H1 (cell line): Measurements from ENCODE around the gene XPO6. TPM values are rescaled to one million over a fixed set of nuclear protein-coding genes. Genes with fewer than 3 reads are reported as not detected.

ENCODE experiments used
- CTCF ChIA-PET: fragments of 300-600 bp; sonication (Branson Sonifier 250); formaldehyde crosslinking; loops from one replicate; lab custom pipeline; 2021; ENCODE audit not compliant: partially characterized antibody; lab: Charles Lee
- POLR2A ChIA-PET: fragments of 300-600 bp; sonication (Branson Sonifier 250); formaldehyde crosslinking; loops from one replicate; lab custom pipeline; 2021; ENCODE audit warnings: inconsistent platforms; ENCODE audit not compliant: partially characterized antibody; lab: Charles Lee
- DNase-seq, 2 experiments: peaks; one replicate each; pipeline versions ENCODE4 v3.0.0 to v3.0.0-alpha.2; 2010 to 2022; ENCODE audit warnings: low spot score in 2 of 2, low read depth in 1 of 2, mixed read lengths in 1 of 2
- FAIRE-seq: peaks from 2 replicates; lab custom pipeline; 2011; peaks lifted over from hg19 to GRCh38; lab: Jason Lieb, UNC
- H2AFZ ChIP-seq: 2 replicates; pipeline ENCODE4 v1.8.1; 2012; ENCODE audit warnings: low read length, inconsistent platforms
- H2AK5ac ChIP-seq: 2 replicates; pipeline ENCODE4 v1.6.1; 2013; ENCODE audit warnings: low read depth, low read length
- H2BK120ac ChIP-seq: replicated peaks from 2 replicates; pipeline ENCODE3; 2013; ENCODE audit warnings: low read depth, low read length, inconsistent platforms
- H2BK12ac ChIP-seq: 2 replicates; pipeline ENCODE4 v1.6.1; 2013; ENCODE audit warnings: low read depth, low read length
- H2BK15ac ChIP-seq: 2 replicates; pipeline ENCODE4 v1.6.1; 2013; ENCODE audit warnings: low read length
- H2BK20ac ChIP-seq: 2 replicates; pipeline ENCODE4 v1.6.1; 2013; ENCODE audit warnings: low read length
- H2BK5ac ChIP-seq: 2 replicates; pipeline ENCODE4 v1.6.1; 2013; ENCODE audit warnings: low read depth, low read length
- H3K14ac ChIP-seq: 2 replicates; pipeline ENCODE4 v1.6.1; 2013; ENCODE audit warnings: inconsistent platforms; ENCODE audit not compliant: insufficient read length
- H3K18ac ChIP-seq: 2 replicates; pipeline ENCODE4 v1.6.1; 2013; ENCODE audit warnings: low read length; ENCODE audit errors: extremely low read depth
- H3K23ac ChIP-seq: 2 replicates; pipeline ENCODE4 v1.6.1; 2013; ENCODE audit warnings: inconsistent platforms; ENCODE audit not compliant: insufficient read length
- H3K23me2 ChIP-seq: 2 replicates; pipeline ENCODE4 v1.6.1; 2013; ENCODE audit warnings: low read depth, low read length
- H3K27ac ChIP-seq: 2 replicates; pipeline ENCODE4 v1.6.1; 2011; ENCODE audit warnings: low read depth, low read length, inconsistent platforms
- H3K27me3 ChIP-seq, 4 experiments: replicated peaks in 1 of 4; 1 replicate in 1 of 4; 2 replicates in 3 of 4; pipeline versions ENCODE4 v1.6.1 to v1.8.1; 2011 to 2013; ENCODE audit warnings: low read length in 3 of 4, mild to moderate bottlenecking in 3 of 4, inconsistent platforms in 2 of 4, mixed read lengths in 2 of 4, moderate library complexity in 1 of 4; ENCODE audit not compliant: control insufficient read depth in 3 of 4, insufficient read depth in 3 of 4; ENCODE audit errors: extremely low read depth in 1 of 4
- H3K36me3 ChIP-seq, 4 experiments: 2 replicates each; pipeline versions ENCODE4 v1.6.1 to v1.8.1; 2011 to 2013; ENCODE audit warnings: mild to moderate bottlenecking in 4 of 4, low read length in 3 of 4, moderate library complexity in 2 of 4, control low read depth in 1 of 4, inconsistent platforms in 1 of 4; ENCODE audit not compliant: insufficient read depth in 4 of 4, control insufficient read depth in 2 of 4
- H3K4ac ChIP-seq: replicated peaks from 2 replicates; pipeline ENCODE3; 2013; ENCODE audit warnings: low read length, low read depth, mixed read lengths, inconsistent platforms; ENCODE audit not compliant: insufficient read length
- H3K4me1 ChIP-seq, 4 experiments: replicated peaks in 1 of 4; 1 replicate in 1 of 4; 2 replicates in 3 of 4; pipeline versions ENCODE4 v1.6.1 to v1.8.1; 2011 to 2013; ENCODE audit warnings: low read length in 3 of 4, inconsistent platforms in 2 of 4, mixed read lengths in 1 of 4; ENCODE audit not compliant: insufficient read depth in 4 of 4, control insufficient read depth in 3 of 4
- H3K4me2 ChIP-seq, 2 experiments: 2 replicates each; pipeline versions ENCODE4 v1.6.1 to v1.8.1; 2011 to 2013; ENCODE audit warnings: low read depth in 2 of 2, low read length in 2 of 2, control low read depth in 1 of 2, inconsistent platforms in 1 of 2, mild to moderate bottlenecking in 1 of 2; ENCODE audit not compliant: insufficient read depth in 1 of 2
- H3K4me3 ChIP-seq, 4 experiments: fragments of 200-600, 300-600 bp in 1 of 4; sonication (generic), shearing (Covaris generic), sonication (Bioruptor Twin) in 1 of 4; 2 replicates each; pipeline versions ENCODE4 v1.5.1 to v1.8.1; 2011 to 2016; ENCODE audit warnings: low read length in 4 of 4, low read depth in 3 of 4, control low read depth in 2 of 4, inconsistent platforms in 2 of 4, mild to moderate bottlenecking in 2 of 4, mixed read lengths in 1 of 4, moderate library complexity in 1 of 4; ENCODE audit not compliant: insufficient read depth in 2 of 4; ENCODE audit errors: extremely low read depth in 1 of 4
- H3K56ac ChIP-seq: replicated peaks from 2 replicates; pipeline ENCODE3; 2013; ENCODE audit warnings: low read depth, mild to moderate bottlenecking, mixed read lengths, low read length, inconsistent platforms; ENCODE audit not compliant: insufficient read length
- H3K79me1 ChIP-seq: 2 replicates; pipeline ENCODE4 v1.6.1; 2013; ENCODE audit warnings: low read depth, low read length, control low read depth
- H3K79me2 ChIP-seq, 2 experiments: 2 replicates each; pipeline versions ENCODE4 v1.6.1 to v1.8.1; 2012 to 2013; ENCODE audit warnings: low read length in 2 of 2, mild to moderate bottlenecking in 2 of 2, inconsistent platforms in 1 of 2; ENCODE audit not compliant: insufficient read depth in 2 of 2, control insufficient read depth in 1 of 2
- H3K9ac ChIP-seq, 4 experiments: replicated peaks in 1 of 4; 1 replicate in 1 of 4; 2 replicates in 3 of 4; pipeline versions ENCODE4 v1.6.1 to v1.8.1; 2011 to 2013; ENCODE audit warnings: low read depth in 3 of 4, low read length in 3 of 4, control low read depth in 2 of 4, mild to moderate bottlenecking in 2 of 4, moderate library complexity in 2 of 4, inconsistent platforms in 1 of 4; ENCODE audit errors: extremely low read depth in 1 of 4
- H3K9me3 ChIP-seq, 2 experiments: 2 replicates each; pipeline versions ENCODE4 v1.6.1 to v1.8.1; 2012 to 2013; ENCODE audit warnings: mild to moderate bottlenecking in 2 of 2, moderate library complexity in 2 of 2, control low read depth in 1 of 2, inconsistent platforms in 1 of 2, low read depth in 1 of 2, low read length in 1 of 2, mixed read lengths in 1 of 2; ENCODE audit not compliant: insufficient read depth in 2 of 2
- H4K20me1 ChIP-seq, 2 experiments: replicated peaks in 1 of 2; 2 replicates each; pipeline versions ENCODE3 to v1.8.1; 2011 to 2013; ENCODE audit warnings: inconsistent platforms in 2 of 2, low read length in 2 of 2, mild to moderate bottlenecking in 1 of 2; ENCODE audit not compliant: insufficient read depth in 2 of 2, control insufficient read depth in 1 of 2
- H4K5ac ChIP-seq: 2 replicates; pipeline ENCODE4 v1.6.1; 2013; ENCODE audit warnings: low read length, low read depth, mixed read lengths, inconsistent platforms; ENCODE audit not compliant: insufficient read length
- H4K8ac ChIP-seq: 2 replicates; pipeline ENCODE4 v1.8.0; 2013; ENCODE audit warnings: mild to moderate bottlenecking, moderate library complexity, low read length, inconsistent platforms; ENCODE audit not compliant: insufficient read depth; ENCODE audit errors: extremely low read depth
- H4K91ac ChIP-seq: replicated peaks from 2 replicates; pipeline ENCODE3; 2013; ENCODE audit warnings: low read length, mixed read lengths, inconsistent platforms; ENCODE audit not compliant: insufficient read length
- ASH2L ChIP-seq: fragments of 200-600, 300-600 bp; sonication (generic); IDR thresholded peaks from one replicate; pipeline ENCODE4 v1.7.1; 2017; ENCODE audit warnings: low read length
- CHD2 ChIP-seq: IDR thresholded peaks from 2 replicates; pipeline ENCODE4 v1.6.1; 2012; ENCODE audit warnings: low read length, improper control_type of control experiment
- CREB1 ChIP-seq: IDR thresholded peaks from 2 replicates; pipeline ENCODE4 v1.6.1; 2012; ENCODE audit warnings: inconsistent platforms
- KDM5A ChIP-seq: fragments of 200-600 bp; IDR thresholded peaks from 2 replicates; pipeline ENCODE4 v1.7.1; 2012; ENCODE audit warnings: mild to moderate bottlenecking, low read length, inconsistent platforms, mixed read lengths
- MAFK ChIP-seq: IDR thresholded peaks from 2 replicates; pipeline ENCODE4 v1.6.1; 2012; ENCODE audit warnings: low read depth, mild to moderate bottlenecking, improper control_type of control experiment, low read length
- RXRA ChIP-seq: IDR thresholded peaks from 2 replicates; pipeline ENCODE4 v1.6.1; 2011; ENCODE audit warnings: low read depth, mild to moderate bottlenecking, low read length, moderate library complexity; ENCODE audit not compliant: insufficient read depth
- SIX5 ChIP-seq: IDR thresholded peaks from 2 replicates; pipeline ENCODE4 v1.6.1; 2011; ENCODE audit warnings: mild to moderate bottlenecking, low read depth, low read length
- WGBS, 2 experiments: shearing (Covaris generic) in 1 of 2; methylation state at CpG; one replicate each; pipeline versions ENCODE4 v1.1.6 to v1.1.7; 2013 to 2015; ENCODE audit warnings: low lambda C conversion rate in 2 of 2, mixed read lengths in 2 of 2, inconsistent platforms in 1 of 2, low coverage in 1 of 2, missing lambda C conversion rate in 1 of 2; ENCODE audit not compliant: insufficient replicate concordance in 2 of 2, insufficient coverage in 1 of 2, insufficient read length in 1 of 2; ENCODE audit errors: extremely low coverage in 1 of 2, missing lambda C conversion rate in 1 of 2; 5-methylcytosine and 5-hydroxymethylcytosine counted together
- polyA plus RNA-seq, 7 experiments: library from polyadenylated mRNA; depleted of rRNA in 3 of 7; stranded (reverse) in 5 of 7; unstranded in 2 of 7; fragments of >200 nt in 5 of 7; fragments of 200-250 nt in 2 of 7; gene quantifications; 1 replicate in 5 of 7; 2 replicates in 1 of 7; 4 replicates in 1 of 7; pipeline versions ENCODE4 v1.2.1 to v1.2.3, GENCODE V29; 2011 to 2013; ENCODE audit warnings: missing spikeins in 2 of 7, mixed read lengths in 2 of 7
- total RNA-seq: library from RNA; stranded (reverse); fragmentation: NEBNext Ultra II Directional; extraction: Animal tissue kit (Norgen Biotek cat#: 25700); gene quantifications from 2 replicates; pipeline ENCODE4 v1.2.1, GENCODE V29; 2021
- TF ChIP-seq, protein P1 (sequence below): IDR thresholded peaks from 2 replicates; pipeline ENCODE4 v1.6.1; 2011; ENCODE audit warnings: low read length, improper control_type of control experiment
- TF ChIP-seq, protein P2 (sequence below): IDR thresholded peaks from 2 replicates; pipeline ENCODE4 v1.6.1; 2012; ENCODE audit warnings: inconsistent platforms

The XPO6 gene
- total and polyA plus RNA-seq, 2 of the 8 experiments (the other 6 are each of a cell fraction or from before 2014, with no cell fraction given), result 152 to 254 TPM

DNA sequence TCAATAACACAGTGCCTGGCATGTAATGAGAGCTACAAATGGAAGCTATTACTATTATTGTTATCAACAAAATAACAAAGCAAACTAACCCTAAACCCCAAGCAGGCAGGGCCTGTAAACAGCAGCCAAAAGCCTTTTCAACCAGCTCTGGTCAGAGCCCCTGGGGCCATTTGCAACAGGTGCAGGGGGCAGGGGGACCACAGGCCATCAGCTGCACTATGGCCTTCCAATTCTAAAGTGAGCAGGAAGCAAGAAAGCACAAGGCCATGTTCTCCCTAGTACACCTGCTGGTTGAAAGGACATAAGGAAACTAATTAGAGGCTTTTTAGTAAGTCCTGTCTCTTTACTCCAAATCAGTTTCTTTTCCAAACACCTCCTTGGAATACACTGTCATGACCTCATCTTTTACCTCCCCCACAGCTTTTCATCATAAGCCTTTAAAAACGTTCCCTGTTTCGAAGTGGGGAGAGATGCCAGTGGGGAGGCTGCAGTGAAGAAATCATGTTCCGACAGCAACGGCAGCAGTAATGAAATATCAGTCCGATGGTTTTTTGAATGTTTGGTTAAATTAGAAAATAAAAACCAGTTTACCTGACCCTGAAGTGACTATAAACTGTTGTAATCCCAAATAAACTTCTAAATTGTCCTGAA is 79.9 kb downstream of the XPO6 start:
- H4K20me1 ChIP-seq, result peaks cover 0 to 6% of the 10 kb centered on the region in 2 experiments
- DNase-seq, result no peak
- H3K9me3 ChIP-seq, result no peaks in the 10 kb centered on the region
- H2AK5ac ChIP-seq, result no peak overlapping the region
- H2BK12ac ChIP-seq, result no peak overlapping the region
- no peak overlapping the region for H3K23ac ChIP-seq
- POLR2A ChIA-PET, result interaction anchor here (0.6 to 1.1 kb wide), 2 partner anchors 9 to 502 kb away, joined by 3 read pairs; no protein-coding TSS in a partner anchor
- H3K27ac ChIP-seq, result no peak overlapping the region
- H4K91ac ChIP-seq, result no peak overlapping the region
- H2AFZ ChIP-seq, result no peak overlapping the region
- no peak overlapping the region for H3K9ac ChIP-seq
- H2BK120ac ChIP-seq, result no peak overlapping the region
- no peak overlapping the region for H3K18ac ChIP-seq
- H3K4me1 ChIP-seq, result no peaks in the 10 kb centered on the region
- no peak overlapping the region for H3K4me3 ChIP-seq
- H3K79me1 ChIP-seq, result peaks cover 9% of the 10 kb centered on the region
- no peak overlapping the region for H3K14ac ChIP-seq
- no peak overlapping the region for H2BK20ac ChIP-seq
- CTCF ChIA-PET, result interaction anchor here (0.6 to 1.7 kb wide), 2 partner anchors 86 to 441 kb away, joined by 5 to 6 read pairs; no protein-coding TSS in a partner anchor
- H3K36me3 ChIP-seq, result peaks cover 9 to 62% (median 29%) of the 10 kb centered on the region in 4 experiments; a peak in 7 of 8 replicates
- H4K8ac ChIP-seq, result no peak overlapping the region
- H2BK5ac ChIP-seq, result no peak overlapping the region
- H3K4me2 ChIP-seq, result no peak overlapping the region
- no peaks in the 10 kb centered on the region for H3K23me2 ChIP-seq
- TF ChIP-seq KDM5A (no peak), CHD2 (no peak), SIX5 (no peak), RXRA (no peak), ASH2L (no peak), CREB1 (no peak), MAFK (no peak)
- TF ChIP-seq, protein P1, sequence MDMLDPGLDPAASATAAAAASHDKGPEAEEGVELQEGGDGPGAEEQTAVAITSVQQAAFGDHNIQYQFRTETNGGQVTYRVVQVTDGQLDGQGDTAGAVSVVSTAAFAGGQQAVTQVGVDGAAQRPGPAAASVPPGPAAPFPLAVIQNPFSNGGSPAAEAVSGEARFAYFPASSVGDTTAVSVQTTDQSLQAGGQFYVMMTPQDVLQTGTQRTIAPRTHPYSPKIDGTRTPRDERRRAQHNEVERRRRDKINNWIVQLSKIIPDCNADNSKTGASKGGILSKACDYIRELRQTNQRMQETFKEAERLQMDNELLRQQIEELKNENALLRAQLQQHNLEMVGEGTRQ, result no peak
- TF ChIP-seq, protein P2, sequence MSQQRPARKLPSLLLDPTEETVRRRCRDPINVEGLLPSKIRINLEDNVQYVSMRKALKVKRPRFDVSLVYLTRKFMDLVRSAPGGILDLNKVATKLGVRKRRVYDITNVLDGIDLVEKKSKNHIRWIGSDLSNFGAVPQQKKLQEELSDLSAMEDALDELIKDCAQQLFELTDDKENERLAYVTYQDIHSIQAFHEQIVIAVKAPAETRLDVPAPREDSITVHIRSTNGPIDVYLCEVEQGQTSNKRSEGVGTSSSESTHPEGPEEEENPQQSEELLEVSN, result no peak
- H3K27me3 ChIP-seq, result no peaks in the 10 kb centered on the region
- 94% methylated on average over 5 of the region's 5 CpGs; no CpG with 5 or more reads in 1 of the 2 experiments for WGBS, 2 experiments
- FAIRE-seq, result no peak
- no peak overlapping the region for H3K4ac ChIP-seq
- no peak overlapping the region for H3K56ac ChIP-seq
- H4K5ac ChIP-seq, result no peak overlapping the region
- H3K79me2 ChIP-seq, result no peaks in the 10 kb centered on the region
- H2BK15ac ChIP-seq, result no peak overlapping the region
